Stomach smooth muscle (tissue), 2 donors: ENCODE results near the gene EIF4G3.
"Not testable (repeated sequence)": the region's sequence is repeated elsewhere in the genome, so short reads cannot be mapped to it uniquely, and the experiment has no call there.

ENCODE experiments used
- H3K27ac ChIP-seq: one replicate; pipeline ENCODE4 v1.7.0; 2013; ENCODE audit warnings: mild to moderate bottlenecking, low read length, inconsistent platforms
- H3K27me3 ChIP-seq, 2 donors: one replicate each; pipeline ENCODE4 v1.7.0; 2013; ENCODE audit warnings: low read length in 2 of 2; ENCODE audit not compliant: insufficient read depth in 2 of 2, control insufficient read depth in 1 of 2
- H3K36me3 ChIP-seq, 2 donors: one replicate each; pipeline ENCODE4 v1.7.0; 2013; ENCODE audit warnings: low read length in 2 of 2; ENCODE audit not compliant: control insufficient read depth in 2 of 2, insufficient read depth in 2 of 2
- H3K4me1 ChIP-seq: one replicate; pipeline ENCODE4 v1.7.0; 2013; ENCODE audit warnings: low read length; ENCODE audit not compliant: control insufficient read depth, insufficient read depth
- H3K4me3 ChIP-seq, 2 donors: one replicate each; pipeline ENCODE4 v1.7.0; 2013; ENCODE audit warnings: low read length in 2 of 2
- H3K9ac ChIP-seq, 2 donors: one replicate each; pipeline ENCODE4 v1.7.0; 2013; ENCODE audit warnings: low read length in 2 of 2, mild to moderate bottlenecking in 1 of 2
- H3K9me3 ChIP-seq, 2 donors: one replicate each; pipeline ENCODE4 v1.7.0; 2013; ENCODE audit warnings: low read length in 2 of 2; ENCODE audit not compliant: control insufficient read depth in 2 of 2
- donor health status: healthy.
- donor health status: Pancreatic carcinoma.

Gene EIF4G3

GRCh38 chr1:20851791-20852190 is 324.9 kb downstream of the EIF4G3 start:
- H3K36me3 ChIP-seq, result peaks cover 15 to 17% of the 10 kb centered on the region in 2 donors
- H3K4me3 ChIP-seq, H3K9ac ChIP-seq, H3K9me3 ChIP-seq, H3K27me3 ChIP-seq, H3K27ac ChIP-seq, H3K4me1 ChIP-seq: not testable (repeated sequence)

GRCh38 chr1:20850021-20850420 is 326.7 kb downstream of the EIF4G3 start:
- Histone ChIP-seq H3K27ac (no peak overlapping the region), H3K9ac (no peak overlapping the region), H3K4me3 (no peak overlapping the region), H3K36me3 (peaks cover 15 to 17% of the 10 kb centered on the region in 2 donors), H3K4me1 (no peaks in the 10 kb centered on the region), H3K27me3 (no peaks in the 10 kb centered on the region), H3K9me3 (no peaks in the 10 kb centered on the region)

DNA sequence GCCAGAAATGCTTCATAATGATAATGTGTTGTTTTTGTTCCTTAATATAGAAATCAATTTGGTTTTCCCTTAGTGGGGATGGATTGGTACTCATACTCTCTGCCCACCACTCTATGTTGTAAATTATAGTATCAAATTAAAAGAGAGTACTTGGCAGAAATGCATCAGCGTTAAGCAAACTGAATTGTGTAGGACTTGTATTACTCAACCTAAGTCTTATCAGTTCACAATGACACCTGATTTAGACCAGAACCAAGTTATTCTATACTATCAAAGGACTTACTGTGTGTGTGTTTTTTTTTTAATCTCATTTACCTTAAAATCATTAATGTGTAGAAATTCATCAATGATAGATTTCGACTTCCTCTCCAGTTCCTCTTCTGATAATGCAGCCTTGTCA is 327.6 kb downstream of the EIF4G3 start:
- H3K4me1 ChIP-seq, result no peaks in the 10 kb centered on the region
- no peak overlapping the region for H3K9ac ChIP-seq
- peaks cover 15 to 17% of the 10 kb centered on the region in 2 donors for H3K36me3 ChIP-seq
- H3K9me3 ChIP-seq, result no peaks in the 10 kb centered on the region
- H3K27me3 ChIP-seq, result no peaks in the 10 kb centered on the region
- H3K4me3 ChIP-seq, result no peak overlapping the region
- H3K27ac ChIP-seq, result no peak overlapping the region

DNA sequence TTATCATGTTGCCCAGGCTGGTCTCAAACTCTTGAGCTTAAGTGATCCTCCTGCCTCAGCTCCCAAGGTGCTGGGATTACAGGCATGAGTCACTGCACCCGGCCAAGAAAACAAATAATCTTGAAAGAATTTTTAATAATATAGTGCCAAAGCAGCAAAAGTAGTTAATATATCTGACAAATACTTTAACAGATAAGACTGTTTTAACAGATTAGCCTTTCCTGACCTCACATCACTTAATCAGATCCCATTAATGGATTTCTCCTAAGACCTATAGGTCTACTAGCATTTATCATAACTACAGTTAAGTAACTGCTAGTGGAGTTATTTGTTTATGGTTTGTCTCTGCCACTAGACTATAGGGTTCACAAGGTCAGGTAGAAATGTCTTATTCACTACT is 328.5 kb downstream of the EIF4G3 start:
- Histone ChIP-seq H3K9ac (no peak overlapping the region), H3K27me3 (no peaks in the 10 kb centered on the region), H3K4me1 (no peaks in the 10 kb centered on the region), H3K4me3 (no peak overlapping the region), H3K36me3 (peaks cover 11 to 13% of the 10 kb centered on the region in 2 donors), H3K9me3 (no peaks in the 10 kb centered on the region), H3K27ac (no peak overlapping the region)

DNA sequence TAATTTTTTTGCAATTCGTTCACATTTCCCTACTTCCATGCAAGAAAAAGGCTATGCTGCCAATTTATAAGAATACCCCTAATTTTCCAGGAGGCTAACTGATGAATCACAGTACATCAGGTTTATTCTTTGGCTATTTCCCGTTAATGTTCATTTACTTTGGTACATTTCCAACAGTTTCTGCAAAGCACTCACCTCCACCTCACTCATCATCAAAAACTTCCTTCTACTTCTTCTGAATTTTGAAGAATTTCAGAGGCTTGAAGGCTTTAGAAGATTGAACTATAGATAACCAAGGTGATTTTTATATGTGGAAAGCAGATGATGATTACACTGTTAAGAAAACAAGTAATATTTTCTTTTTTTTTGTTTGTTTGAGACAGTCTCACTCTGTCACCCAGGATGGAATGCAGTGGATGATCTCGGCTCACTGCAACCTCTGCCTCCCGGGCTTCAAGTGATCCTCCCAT is 329.1 kb downstream of the EIF4G3 start:
- Histone ChIP-seq H3K36me3 (peaks cover 10% of the 10 kb centered on the region in 2 donors), H3K4me1 (no peaks in the 10 kb centered on the region), H3K9ac (no peak overlapping the region), H3K9me3 (no peaks in the 10 kb centered on the region), H3K27me3 (no peaks in the 10 kb centered on the region), H3K4me3 (no peak overlapping the region), H3K27ac (no peak overlapping the region)

DNA sequence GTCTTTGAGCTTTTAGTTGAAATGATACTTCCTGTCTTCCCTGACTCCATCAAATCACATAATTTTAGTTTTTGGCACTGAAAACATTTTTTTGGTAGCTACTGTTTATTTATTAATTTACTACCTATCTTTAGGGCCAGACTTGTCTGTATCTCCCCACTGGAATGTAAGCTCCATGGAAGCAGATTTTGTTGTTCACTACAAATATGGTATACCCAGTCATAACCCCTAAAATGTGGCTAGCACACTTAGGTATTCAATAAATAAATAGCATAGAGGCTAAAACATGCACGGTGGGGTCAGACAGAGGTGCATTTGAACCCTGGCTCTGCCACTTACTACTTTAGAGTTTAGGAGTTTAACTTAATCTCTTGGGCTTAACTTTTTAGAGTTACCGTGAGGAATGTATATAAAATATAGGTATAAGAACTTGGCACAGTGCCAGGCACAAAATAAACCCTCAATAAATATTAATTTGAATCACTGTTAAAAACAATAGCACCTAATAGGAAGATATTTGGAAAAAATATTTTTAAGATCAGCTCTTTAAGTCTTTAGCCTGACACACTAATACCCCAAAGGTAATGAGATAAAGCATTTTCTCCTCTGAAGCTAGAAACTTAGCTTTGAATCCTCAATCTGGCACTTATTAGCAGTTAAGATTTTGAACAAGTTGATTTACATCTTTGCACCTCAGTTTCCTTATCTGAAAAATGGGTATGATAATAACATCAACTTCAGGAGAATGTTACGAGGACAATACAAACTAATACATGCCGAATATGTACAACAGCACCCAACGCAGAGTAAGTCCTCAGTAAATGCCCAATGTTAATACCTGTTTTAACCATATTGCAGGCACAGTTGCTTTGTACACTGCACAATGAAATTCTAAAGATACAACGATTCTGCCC is 330.0 kb downstream of the EIF4G3 start:
- no peaks in the 10 kb centered on the region for H3K9me3 ChIP-seq
- H3K4me1 ChIP-seq, result no peaks in the 10 kb centered on the region
- H3K36me3 ChIP-seq, result peaks cover 7 to 8% of the 10 kb centered on the region in 2 donors
- H3K4me3 ChIP-seq, result no peak overlapping the region
- no peak overlapping the region for H3K27ac ChIP-seq
- H3K27me3 ChIP-seq, result no peaks in the 10 kb centered on the region
- H3K9ac ChIP-seq, result no peak overlapping the region

DNA sequence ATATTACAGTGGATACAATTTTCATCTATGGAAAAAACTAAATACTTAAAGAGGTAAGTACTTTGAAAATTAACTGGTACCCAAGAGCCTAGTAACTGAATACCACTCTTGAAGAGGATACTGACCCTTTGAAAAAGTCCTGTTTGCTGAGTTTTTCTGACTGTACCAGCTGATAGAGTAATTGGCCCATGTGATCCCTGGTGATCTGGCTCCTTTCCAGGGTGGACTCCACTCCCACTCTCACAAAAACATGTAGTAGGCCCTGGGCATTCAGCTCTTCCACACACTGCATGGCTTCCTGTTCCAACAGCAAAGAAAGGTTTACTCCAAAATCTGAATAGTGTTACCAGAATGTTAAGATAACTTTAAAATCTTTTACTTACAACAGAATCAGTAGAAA is 336.0 kb downstream of the EIF4G3 start:
- Histone ChIP-seq H3K27me3 (no peaks in the 10 kb centered on the region), H3K9me3 (no peaks in the 10 kb centered on the region), H3K27ac (no peak overlapping the region), H3K9ac (no peak overlapping the region), H3K4me3 (no peak overlapping the region), H3K4me1 (no peaks in the 10 kb centered on the region), H3K36me3 (peaks cover 0 to 3% of the 10 kb centered on the region in 2 donors)

- Histone ChIP-seq H3K27me3 (no peaks in the 10 kb centered on the region), H3K27ac (no peak overlapping the region), H3K4me1 (no peaks in the 10 kb centered on the region), H3K36me3 (peaks cover 0 to 2% of the 10 kb centered on the region in 2 donors), H3K9ac (no peak overlapping the region), H3K9me3 (no peaks in the 10 kb centered on the region), H3K4me3 (no peak overlapping the region)
Observed at GRCh38 chr1:20837554-20838192, 339.0 kb downstream of the EIF4G3 start.

GRCh38 chr1:20836230-20836629 is 340.5 kb downstream of the EIF4G3 start:
- no peak overlapping the region for H3K9ac ChIP-seq
- H3K4me1 ChIP-seq, result no peaks in the 10 kb centered on the region
- H3K36me3 ChIP-seq, result peaks cover 0 to 2% of the 10 kb centered on the region in 2 donors
- no peaks in the 10 kb centered on the region for H3K27me3 ChIP-seq
- H3K9me3 ChIP-seq, result no peaks in the 10 kb centered on the region
- no peak overlapping the region for H3K4me3 ChIP-seq
- no peak overlapping the region for H3K27ac ChIP-seq

DNA sequence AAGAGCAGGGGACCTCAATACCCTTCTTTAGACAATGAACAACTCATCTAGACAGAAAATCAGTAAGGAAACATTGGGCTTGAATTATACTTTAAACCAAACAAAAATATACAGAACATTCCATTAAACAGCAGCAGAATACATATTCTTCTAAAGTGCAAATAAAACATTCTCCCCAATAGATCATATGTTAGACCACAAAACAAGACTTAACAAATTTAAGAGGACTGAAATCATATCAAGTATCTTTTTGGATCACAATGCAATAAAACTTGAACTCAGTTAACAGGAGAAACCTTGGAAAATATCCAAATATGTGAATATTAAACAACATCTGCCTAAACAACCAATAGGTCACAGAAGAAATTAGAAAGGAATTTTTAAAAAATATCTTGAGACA is 341.9 kb downstream of the EIF4G3 start:
- no peaks in the 10 kb centered on the region for H3K4me1 ChIP-seq
- H3K9me3 ChIP-seq, result no peaks in the 10 kb centered on the region
- no peak overlapping the region for H3K27ac ChIP-seq
- no peaks in the 10 kb centered on the region for H3K27me3 ChIP-seq
- H3K9ac ChIP-seq, result no peak overlapping the region
- peaks cover 0 to 2% of the 10 kb centered on the region in 2 donors for H3K36me3 ChIP-seq
- no peak overlapping the region for H3K4me3 ChIP-seq

- no peak overlapping the region for H3K9ac ChIP-seq
- H3K36me3 ChIP-seq, result no peaks in the 10 kb centered on the region
- no peaks in the 10 kb centered on the region for H3K27me3 ChIP-seq
- no peak overlapping the region for H3K4me3 ChIP-seq
- no peak overlapping the region for H3K27ac ChIP-seq
- no peaks in the 10 kb centered on the region for H3K4me1 ChIP-seq
- H3K9me3 ChIP-seq, result no peaks in the 10 kb centered on the region
Observed at GRCh38 chr1:20834192-20834591, 342.5 kb downstream of the EIF4G3 start.
